ENCODE data around the gene IL17F. TPM values are rescaled to one million over a fixed set of nuclear protein-coding genes. Genes with fewer than 3 reads are reported as not detected.

IL17F gene
- total RNA-seq, 1 donor from 2014 or later = not detected

DNA sequence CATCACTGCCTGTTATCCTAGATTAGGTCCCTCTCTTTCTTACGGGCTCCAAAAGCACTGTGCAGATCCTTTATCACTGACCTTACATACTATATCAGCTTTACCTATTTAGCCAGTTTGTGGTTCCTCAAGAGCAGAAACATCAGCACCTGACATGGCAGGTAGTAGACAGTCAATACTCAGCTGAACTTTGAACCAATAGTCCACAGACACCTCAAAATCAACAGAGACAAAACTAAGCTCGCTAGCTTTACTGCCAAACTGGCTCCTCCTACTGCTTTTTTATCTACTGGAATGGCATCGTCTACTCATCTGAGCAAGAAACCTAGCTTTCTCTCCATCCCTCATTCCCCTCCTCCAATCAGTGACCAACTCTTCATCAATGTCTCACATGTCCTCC is 52.5 kb downstream of the IL17F start:
- H3K27me3 ChIP-seq (ENCODE audit: low read depth) = peaks cover 9% of the 10 kb centered on the region
- no peak for DNase-seq
- no peaks in the 10 kb centered on the region for H3K36me3 ChIP-seq
- TF ChIP-seq, protein P1, sequence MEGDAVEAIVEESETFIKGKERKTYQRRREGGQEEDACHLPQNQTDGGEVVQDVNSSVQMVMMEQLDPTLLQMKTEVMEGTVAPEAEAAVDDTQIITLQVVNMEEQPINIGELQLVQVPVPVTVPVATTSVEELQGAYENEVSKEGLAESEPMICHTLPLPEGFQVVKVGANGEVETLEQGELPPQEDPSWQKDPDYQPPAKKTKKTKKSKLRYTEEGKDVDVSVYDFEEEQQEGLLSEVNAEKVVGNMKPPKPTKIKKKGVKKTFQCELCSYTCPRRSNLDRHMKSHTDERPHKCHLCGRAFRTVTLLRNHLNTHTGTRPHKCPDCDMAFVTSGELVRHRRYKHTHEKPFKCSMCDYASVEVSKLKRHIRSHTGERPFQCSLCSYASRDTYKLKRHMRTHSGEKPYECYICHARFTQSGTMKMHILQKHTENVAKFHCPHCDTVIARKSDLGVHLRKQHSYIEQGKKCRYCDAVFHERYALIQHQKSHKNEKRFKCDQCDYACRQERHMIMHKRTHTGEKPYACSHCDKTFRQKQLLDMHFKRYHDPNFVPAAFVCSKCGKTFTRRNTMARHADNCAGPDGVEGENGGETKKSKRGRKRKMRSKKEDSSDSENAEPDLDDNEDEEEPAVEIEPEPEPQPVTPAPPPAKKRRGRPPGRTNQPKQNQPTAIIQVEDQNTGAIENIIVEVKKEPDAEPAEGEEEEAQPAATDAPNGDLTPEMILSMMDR (IDR thresholded peaks at IDR 0.05; ENCODE audit: borderline replicate concordance) = no peak
- no peaks in the 10 kb centered on the region for H3K9me3 ChIP-seq (replicated peaks)
- intact Hi-C loops (cut with micrococcal nuclease) = no loop called here
- H3K4me1 ChIP-seq = no peaks in the 10 kb centered on the region
- no peak overlapping the region for H3K27ac ChIP-seq (replicated peaks)
- no peak overlapping the region for H3K4me3 ChIP-seq

DNA sequence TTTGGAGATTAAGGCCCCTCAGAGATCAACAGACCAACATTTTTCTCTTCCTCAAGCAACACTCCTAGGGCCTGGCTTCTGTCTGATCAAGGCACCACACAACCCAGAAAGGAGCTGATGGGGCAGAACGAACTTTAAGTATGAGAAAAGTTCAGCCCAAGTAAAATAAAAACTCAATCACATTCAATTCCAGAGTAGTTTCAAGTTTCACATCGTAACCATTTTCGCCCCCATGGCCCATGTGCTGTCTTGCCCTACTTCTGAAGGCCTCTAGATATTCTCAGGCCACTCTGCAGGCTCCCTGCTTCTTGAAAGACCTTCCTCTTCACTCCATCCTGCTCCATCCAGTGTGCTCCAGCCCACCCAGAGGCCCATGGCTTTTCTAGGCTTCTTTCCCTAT is 53.9 kb downstream of the IL17F start:
- H3K27ac ChIP-seq (replicated peaks) = no peak overlapping the region
- no peaks in the 10 kb centered on the region for H3K36me3 ChIP-seq
- no peaks in the 10 kb centered on the region for H3K4me1 ChIP-seq
- TF ChIP-seq, protein P1 (IDR thresholded peaks at IDR 0.05; ENCODE audit: borderline replicate concordance) = no peak
- peaks cover 9% of the 10 kb centered on the region for H3K27me3 ChIP-seq (ENCODE audit: low read depth)
- intact Hi-C loops (cut with micrococcal nuclease) = no loop called here
- H3K9me3 ChIP-seq (replicated peaks) = no peaks in the 10 kb centered on the region
- no peak overlapping the region for H3K4me3 ChIP-seq
- DNase-seq = no peak

DNA sequence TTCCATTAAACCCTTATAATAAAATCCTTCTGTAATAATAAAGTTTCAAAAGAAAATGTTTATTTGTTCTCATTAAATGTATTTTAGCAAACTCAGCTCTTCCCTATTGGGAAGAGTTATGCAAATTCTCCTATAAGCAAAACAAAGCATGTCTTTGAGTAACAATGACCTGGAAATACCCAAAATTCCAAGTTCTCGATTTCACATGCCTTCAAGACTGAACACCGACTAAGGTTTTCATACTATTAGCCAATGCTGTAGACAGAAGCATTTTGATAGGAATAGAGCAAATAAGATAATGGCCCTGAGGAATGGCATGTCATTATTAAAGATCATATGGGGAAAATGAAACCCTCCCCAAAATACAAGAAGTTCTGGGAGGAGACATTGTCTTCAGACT is 54.3 kb downstream of the IL17F start:
- TF ChIP-seq, protein P1 (IDR thresholded peaks at IDR 0.05; ENCODE audit: borderline replicate concordance) = no peak
- H3K9me3 ChIP-seq (replicated peaks) = no peaks in the 10 kb centered on the region
- no peak overlapping the region for H3K4me3 ChIP-seq
- DNase-seq = no peak
- no peak overlapping the region for H3K27ac ChIP-seq (replicated peaks)
- no peaks in the 10 kb centered on the region for H3K4me1 ChIP-seq
- intact Hi-C loops (cut with micrococcal nuclease) = no loop called here
- H3K36me3 ChIP-seq = no peaks in the 10 kb centered on the region
- peaks cover 9% of the 10 kb centered on the region for H3K27me3 ChIP-seq (ENCODE audit: low read depth)

DNA sequence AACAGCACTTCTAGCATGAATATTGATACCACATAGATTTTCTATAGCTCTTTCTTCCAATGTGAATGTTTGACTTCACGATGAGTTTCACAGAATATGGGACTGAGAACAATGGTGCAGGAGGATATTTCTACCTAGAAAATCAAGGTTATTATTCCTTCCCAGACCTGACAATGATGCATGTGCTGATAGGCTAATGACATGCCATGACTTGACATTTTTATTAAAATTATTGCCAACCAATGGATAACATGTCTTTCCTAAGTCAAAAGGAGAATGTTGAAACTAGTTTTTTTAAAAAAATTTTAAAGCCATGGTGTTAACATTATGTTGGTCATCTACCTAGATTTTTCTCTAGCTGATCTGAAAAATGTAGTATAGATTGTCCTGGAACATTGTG is 57.2 kb downstream of the IL17F start:
- no peak for DNase-seq
- H3K4me3 ChIP-seq = no peak overlapping the region
- H3K9me3 ChIP-seq (replicated peaks) = no peaks in the 10 kb centered on the region
- no peaks in the 10 kb centered on the region for H3K27me3 ChIP-seq (ENCODE audit: low read depth)
- H3K27ac ChIP-seq (replicated peaks) = no peak overlapping the region
- intact Hi-C loops (cut with micrococcal nuclease) = no loop called here
- TF ChIP-seq, protein P1 (IDR thresholded peaks at IDR 0.05; ENCODE audit: borderline replicate concordance) = no peak
- H3K36me3 ChIP-seq = no peaks in the 10 kb centered on the region
- H3K4me1 ChIP-seq = no peaks in the 10 kb centered on the region

Other genes starting within 250 kb of the IL17F start
- not detected for gene PKHD1, start 156.9 kb downstream of the IL17F start, total RNA-seq
- not detected for gene IL17A, start 58.1 kb downstream of the IL17F start, total RNA-seq
- gene MCM3, start 40.2 kb upstream of the IL17F start, total RNA-seq = 20.1 TPM
- gene PAQR8, start 117.7 kb upstream of the IL17F start, total RNA-seq = 2.0 TPM
- gene EFHC1, start 175.8 kb upstream of the IL17F start, total RNA-seq = 5.7 TPM